Measurements from ENCODE around the gene ZNF211. TPM values are rescaled to one million over a fixed set of nuclear protein-coding genes. Genes with fewer than 3 reads are reported as not detected.

ZNF211 gene
- total and polyA plus RNA-seq, 9 of the 15 experiments (the other 6 are each of a cell fraction or from before 2014, with no cell fraction given) = 1.3 to 11.6 (median 4.5) TPM

GRCh38 chr19:57653689-57654088 lies 20.7 kb downstream of the ZNF211 start:
- WGBS (ENCODE audit: insufficient coverage, low coverage, missing lambda C conversion rate) = 0% methylated on average over 2 of the region's 2 CpGs
- POLR2A ChIA-PET = no interaction called here
- H3K4me3 ChIP-seq = no peak overlapping the region
- H3K79me2 ChIP-seq (ENCODE audit: control insufficient read depth, insufficient read depth, low read length) = no peaks in the 10 kb centered on the region
- in situ Hi-C loops (cut with MboI) (no loop called here), intact Hi-C loops (cut with micrococcal nuclease) (no loop called here)
- H4K20me1 ChIP-seq (replicated peaks; ENCODE audit: control insufficient read depth, insufficient read depth, low read length) = no peaks in the 10 kb centered on the region
- DNase-seq (ENCODE audit: extremely low read depth in 1 of 4, low spot score in 3 of 4) (no peak), FAIRE-seq (no peak), ATAC-seq (no peak)
- no TSS peak for BruUV-seq (replicated peaks)
- peaks cover 7 to 27% of the 10 kb centered on the region in 2 experiments; a peak in 3 of 5 replicates for H3K4me1 ChIP-seq (replicated peaks in 1 of 2; ENCODE audit: control insufficient read depth in 2 of 2, insufficient read depth in 2 of 2, low read length in 2 of 2)
- H3K27me3 ChIP-seq (ENCODE audit: control insufficient read depth in 2 of 2, insufficient read depth in 2 of 2, low read length in 2 of 2) = no peaks in the 10 kb centered on the region
- H3K36me3 ChIP-seq (ENCODE audit: control insufficient read depth, insufficient read depth, low read length) = no peaks in the 10 kb centered on the region
- H2AFZ ChIP-seq (ENCODE audit: low read depth, low read length) = no peak overlapping the region
- H3K27ac ChIP-seq (ENCODE audit: extremely low read depth, low read depth, low read length) = no peak overlapping the region
- peaks cover 2% of the 10 kb centered on the region; the same call in 1 of the 2 replicates for H3K9me3 ChIP-seq (replicated peaks; ENCODE audit: control insufficient read depth, insufficient read depth, low read depth, low read length)
- no peak overlapping the region for H3K4me2 ChIP-seq (ENCODE audit: insufficient read depth, low read length)
- H3K9me1 ChIP-seq (ENCODE audit: control insufficient read depth, insufficient read depth, low read length) = no peaks in the 10 kb centered on the region
- H3K9ac ChIP-seq (ENCODE audit: insufficient read depth in 1 of 2, low read depth in 2 of 2, low read length in 2 of 2) = no peak overlapping the region
- CTCF ChIA-PET (ENCODE audit: low intra/inter-chr PET ratio) = no interaction called here
- TF ChIP-seq CBX1 (IDR thresholded peaks at IDR 0.05; ENCODE audit: low read depth) (no peak), CHD7 (IDR thresholded peaks at IDR 0.05; ENCODE audit: low read depth, low read length) (no peak), MCM7 (IDR thresholded peaks at IDR 0.05) (no peak), SMARCB1 (IDR thresholded peaks at IDR 0.05; ENCODE audit: insufficient read length, low read depth) (no peak), ETS1 (conservative IDR thresholded peaks at IDR 0.05; ENCODE audit: control insufficient read depth, low read depth, low read length) (no peak), PKNOX1 (IDR thresholded peaks at IDR 0.05) (no peak), ZFPM2 (CRISPR knock-in tag; IDR thresholded peaks at IDR 0.05) (no peak), CBX2 (IDR thresholded peaks at IDR 0.05; ENCODE audit: insufficient read depth, low read length, poor library complexity, severe bottlenecking) (no peak), EP400 (IDR thresholded peaks at IDR 0.05) (no peak)

Data from K562 (cell line).